GM12891 (cell line): ENCODE data around the gene C12orf60.

Source experiments
- DNase-seq: peaks from one replicate; pipeline ENCODE4 v3.0.0; 2011; ENCODE audit warnings: low spot score; ENCODE audit not compliant: insufficient read length
- FAIRE-seq: peaks from 2 replicates; lab custom pipeline; 2011; peaks lifted over from hg19 to GRCh38; lab: Jason Lieb, UNC
- PAX5 ChIP-seq: IDR thresholded peaks from 2 replicates; pipeline ENCODE4 v1.6.1; 2011; ENCODE audit warnings: low read length, moderate library complexity, mild to moderate bottlenecking; ENCODE audit not compliant: insufficient read depth, severe bottlenecking
- POLR2A ChIP-seq: IDR thresholded peaks from 2 replicates; pipeline ENCODE4 v1.6.1; 2011; ENCODE audit warnings: low read depth, low read length, control low read depth
- POLR2AphosphoS5 ChIP-seq: IDR thresholded peaks from 2 replicates; pipeline ENCODE4 v1.6.1; 2011; ENCODE audit warnings: low read depth, low read length, control low read depth
- POU2F2 ChIP-seq: IDR thresholded peaks from 2 replicates; pipeline ENCODE4 v1.6.1; 2011; ENCODE audit warnings: low read depth, mild to moderate bottlenecking, control low read depth, low read length, moderate library complexity
- SPI1 ChIP-seq: IDR thresholded peaks from 2 replicates; pipeline ENCODE4 v1.6.1; 2011; ENCODE audit warnings: low read depth, low read length, control low read depth
- TAF1 ChIP-seq: IDR thresholded peaks from 2 replicates; pipeline ENCODE4 v1.6.1; 2011; ENCODE audit warnings: low read depth, low read length, control low read depth

The C12orf60 gene

DNA sequence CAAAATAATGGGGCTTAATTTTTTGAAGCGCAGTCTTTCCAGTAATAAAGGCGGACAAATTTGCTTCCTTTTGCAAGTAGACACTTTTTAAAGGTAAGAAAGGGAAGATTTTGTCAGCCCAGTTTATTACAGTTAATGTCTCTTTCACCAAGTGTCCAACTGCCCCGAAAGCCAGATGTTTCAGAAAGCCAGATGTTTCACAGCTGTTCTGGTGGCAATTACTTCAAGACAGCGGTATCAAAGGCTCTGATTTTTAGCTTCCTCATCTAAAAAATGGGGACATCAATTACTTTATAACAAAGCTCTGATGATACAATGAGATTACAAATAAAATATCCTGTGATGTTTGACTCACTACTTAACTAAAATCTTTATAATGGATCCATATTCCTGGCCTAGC is 1.2 kb upstream of the C12orf60 start:
- DNase-seq = no peak
- no peak for FAIRE-seq
- TF ChIP-seq POLR2A (no peak), SPI1 (no peak), POLR2AphosphoS5 (no peak), TAF1 (no peak), PAX5 (no peak), POU2F2 (no peak)

DNA sequence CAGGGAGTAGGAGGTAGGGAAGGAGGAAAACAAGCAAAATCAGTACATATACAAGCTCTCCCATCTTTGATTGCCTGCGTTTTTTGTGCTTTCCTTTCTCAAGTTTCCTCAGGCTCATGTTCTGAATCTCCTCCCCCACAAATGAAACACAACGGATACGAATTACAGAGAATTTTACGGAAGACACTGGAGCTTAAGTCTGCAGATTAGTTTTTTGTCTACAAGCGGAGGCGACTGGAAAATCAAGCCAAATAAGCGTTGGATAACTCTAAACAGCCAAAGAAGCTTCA is 804 bp upstream of the C12orf60 start:
- DNase-seq (no peak), FAIRE-seq (no peak)
- TF ChIP-seq POU2F2 = no peak
- TF ChIP-seq SPI1 = no peak
- TF ChIP-seq POLR2AphosphoS5 = no peak
- TF ChIP-seq TAF1 = no peak
- no peak for TF ChIP-seq POLR2A
- no peak for TF ChIP-seq PAX5

DNA sequence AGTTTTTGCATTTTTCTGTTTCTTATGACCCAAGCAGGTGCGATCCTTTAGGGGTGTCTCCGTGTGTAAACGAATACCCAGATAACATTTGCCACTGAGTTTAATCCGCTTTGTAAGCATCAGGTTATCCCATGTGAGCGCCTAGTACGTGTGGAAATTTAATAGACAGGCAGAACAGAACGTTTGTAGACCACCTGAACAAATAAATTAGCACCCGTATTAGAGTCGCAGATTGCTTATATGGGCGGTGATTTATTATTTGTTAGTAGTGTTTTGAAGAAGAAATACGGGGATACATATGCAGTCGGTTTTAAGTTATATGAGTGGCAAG is 325 bp downstream of the C12orf60 start:
- DNase-seq (no peak), FAIRE-seq (no peak)
- TF ChIP-seq TAF1 = no peak
- no peak for TF ChIP-seq POLR2AphosphoS5
- TF ChIP-seq POU2F2 = no peak
- TF ChIP-seq SPI1 = no peak
- TF ChIP-seq POLR2A = no peak
- TF ChIP-seq PAX5 = no peak

DNA sequence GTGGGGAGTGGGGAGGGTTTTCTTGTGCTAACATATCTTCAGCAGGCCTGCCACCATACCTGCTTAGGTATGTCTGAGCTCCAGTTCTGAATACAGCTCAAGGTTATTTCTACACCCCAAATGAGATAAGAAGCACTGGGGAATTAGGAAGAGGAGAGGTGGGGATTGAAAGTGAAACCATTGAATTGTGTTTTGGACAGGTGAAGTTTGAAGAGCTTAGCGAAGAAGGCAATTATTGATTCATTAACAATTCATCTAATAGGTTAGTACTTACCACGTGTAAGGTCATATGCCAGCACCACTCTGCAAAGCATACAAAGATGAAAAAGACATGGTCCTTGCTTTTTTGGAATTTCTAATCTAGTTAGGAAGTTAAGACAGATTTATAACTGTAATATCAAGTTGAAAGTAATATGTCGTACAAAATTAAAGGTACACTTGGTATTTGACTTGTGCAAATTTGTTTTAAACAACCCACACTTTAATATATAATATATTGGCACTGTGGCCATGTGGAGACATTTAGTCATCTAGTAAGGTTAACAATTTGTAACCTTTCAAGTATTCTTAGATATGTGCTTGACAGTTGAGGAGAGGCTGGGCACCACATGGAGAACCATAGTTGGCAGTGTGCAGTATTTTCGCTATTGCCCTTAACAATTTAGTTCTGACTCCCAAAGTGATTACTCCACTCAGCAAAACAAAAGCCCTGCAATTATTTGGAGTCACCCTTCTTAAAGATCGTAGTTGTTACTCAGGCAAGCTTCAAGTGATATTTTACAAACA is 6.9 kb downstream of the C12orf60 start:
- DNase-seq (no peak), FAIRE-seq (no peak)
- TF ChIP-seq PAX5 = no peak
- TF ChIP-seq SPI1 = no peak
- no peak for TF ChIP-seq POLR2AphosphoS5
- no peak for TF ChIP-seq TAF1
- TF ChIP-seq POLR2A = no peak
- TF ChIP-seq POU2F2 = no peak

DNA sequence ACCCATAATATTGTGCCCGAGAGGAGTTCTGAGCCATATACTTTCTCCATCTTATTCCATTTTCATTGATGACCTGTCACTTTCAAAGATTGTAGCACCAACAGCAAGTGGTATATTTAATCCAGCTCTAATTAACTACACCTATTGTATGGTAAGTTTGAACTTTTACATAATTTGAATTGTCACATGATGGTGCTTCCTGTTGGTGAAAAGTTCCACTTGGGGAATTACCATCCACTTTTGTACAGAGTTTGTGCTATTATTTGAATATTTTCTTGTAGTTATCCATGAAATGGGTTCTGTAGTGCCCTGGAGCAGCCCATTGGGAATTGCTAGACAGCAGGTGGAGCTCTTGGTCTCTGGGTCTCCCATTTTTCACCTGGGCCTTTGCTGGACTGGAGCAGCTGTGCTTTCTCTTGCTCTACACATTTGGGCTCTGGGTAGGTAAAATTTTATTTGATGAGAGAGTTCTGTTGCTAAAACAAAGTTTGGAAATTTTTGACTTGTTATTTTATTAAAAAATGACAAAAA is 7.5 kb downstream of the C12orf60 start:
- DNase-seq (no peak), FAIRE-seq (no peak)
- no peak for TF ChIP-seq SPI1
- no peak for TF ChIP-seq POLR2A
- no peak for TF ChIP-seq POU2F2
- TF ChIP-seq POLR2AphosphoS5 = no peak
- no peak for TF ChIP-seq PAX5
- TF ChIP-seq TAF1 = no peak

DNA sequence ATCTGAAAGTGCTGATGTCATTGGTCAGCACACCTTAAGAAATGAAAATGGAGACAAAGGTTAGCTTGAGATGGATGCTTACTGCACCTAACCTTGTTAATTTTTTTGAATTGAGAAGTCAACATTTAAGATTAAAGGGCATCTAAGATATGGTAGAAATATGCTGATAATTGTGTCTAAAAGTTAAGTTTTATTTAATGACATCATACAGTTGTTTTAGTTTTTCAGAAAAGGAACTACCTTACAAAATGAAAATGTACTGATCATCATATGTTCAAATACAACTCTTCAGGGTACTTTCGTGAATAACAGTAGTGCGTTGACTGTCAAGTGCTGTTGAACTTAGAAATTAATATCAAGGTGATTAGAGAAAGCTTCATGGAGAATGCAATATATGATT is 8.0 kb downstream of the C12orf60 start:
- FAIRE-seq (no peak), DNase-seq (no peak)
- no peak for TF ChIP-seq POU2F2

DNA sequence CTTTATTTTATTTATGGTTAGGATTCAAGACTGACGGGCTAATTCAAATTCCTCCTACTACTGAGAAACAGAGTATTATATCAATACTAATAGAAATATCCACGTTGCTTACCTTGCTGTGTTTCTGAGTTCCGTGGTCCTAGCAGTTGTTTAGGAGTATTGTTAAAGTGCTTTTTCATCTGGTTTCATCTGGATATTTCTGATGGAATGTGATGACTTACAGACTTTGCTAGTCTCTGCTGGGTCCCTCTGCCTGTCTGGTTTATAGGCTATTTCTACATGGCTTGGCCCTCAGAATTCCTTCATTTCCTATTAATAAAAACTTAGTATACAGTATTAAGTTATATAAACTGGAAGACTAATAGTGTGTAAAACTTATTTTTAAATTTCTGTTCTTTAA is 10.5 kb downstream of the C12orf60 start, which contains the start of gene SMCO3:
TSS of gene SMCO3 (minus strand) at position 169 of the 400 bp plus-strand sequence. CDS start 7,502 bp downstream, outside the sequence.
- no peak for TF ChIP-seq POLR2AphosphoS5
- TF ChIP-seq SPI1 = no peak
- TF ChIP-seq POLR2A = no peak
- TF ChIP-seq TAF1 = no peak
- no peak for TF ChIP-seq POU2F2
- TF ChIP-seq PAX5 = no peak
- FAIRE-seq (no peak), DNase-seq (no peak)

DNA sequence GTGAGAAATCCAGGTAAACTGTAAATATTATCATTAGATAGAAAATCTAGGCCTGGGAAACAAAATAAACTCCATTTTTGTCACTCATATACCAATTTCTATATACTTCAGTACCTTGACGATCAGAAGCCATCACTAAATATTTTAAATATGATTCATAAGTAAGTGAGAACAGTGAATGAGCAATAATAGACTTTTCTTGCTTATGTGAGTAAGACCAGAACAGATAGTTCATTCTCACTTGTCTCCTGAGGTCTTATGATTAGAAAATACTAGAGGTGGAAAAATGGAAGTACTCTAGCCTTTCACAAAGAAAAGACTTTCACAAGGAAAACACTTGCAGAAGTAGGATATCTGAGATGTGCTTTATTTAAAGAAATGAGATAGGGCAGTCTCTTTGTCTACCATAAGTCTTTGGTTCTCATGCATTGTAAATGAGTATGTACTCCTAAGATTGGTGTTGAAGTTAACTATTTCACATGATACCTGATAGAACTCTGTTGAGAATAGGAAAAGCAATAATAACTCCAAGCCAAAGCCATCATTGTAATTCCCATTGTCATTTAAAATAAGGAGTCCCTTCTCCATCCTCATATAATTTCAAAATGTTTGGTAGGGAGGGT is 20.7 kb downstream of the C12orf60 start:
- TF ChIP-seq PAX5 (no peak), POU2F2 (no peak), TAF1 (no peak), POLR2A (no peak), POLR2AphosphoS5 (no peak), SPI1 (no peak)
- no peak for FAIRE-seq
- DNase-seq = no peak

DNA sequence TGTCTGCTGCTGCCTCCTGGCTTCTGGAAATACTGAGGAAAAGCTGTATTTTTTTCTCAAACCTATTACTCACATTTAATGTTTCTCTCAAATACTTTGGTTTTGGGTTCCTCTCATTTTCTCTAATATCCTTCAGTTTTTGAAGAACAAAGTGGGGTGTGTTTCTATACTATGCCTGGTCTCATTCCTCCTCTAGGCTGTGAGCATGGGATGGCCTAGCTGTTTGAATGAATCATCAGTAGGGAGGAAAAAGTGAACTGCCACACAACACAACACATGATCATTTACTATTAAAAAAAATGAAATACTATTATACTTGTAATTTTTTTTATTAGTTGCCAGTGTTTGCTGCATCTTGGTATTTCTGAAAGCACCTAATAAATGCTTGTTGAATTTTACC is 21.8 kb downstream of the C12orf60 start:
- no peak for TF ChIP-seq TAF1
- TF ChIP-seq SPI1 = no peak
- no peak for TF ChIP-seq POLR2A
- no peak for TF ChIP-seq POLR2AphosphoS5
- no peak for TF ChIP-seq POU2F2
- DNase-seq = no peak
- no peak for FAIRE-seq
